Neural cell (in vitro differentiated cells): ENCODE results near the gene TMEM92. TPM values are rescaled to one million over a fixed set of nuclear protein-coding genes. Genes with fewer than 3 reads are reported as not detected.

ENCODE experiments used
- H2AFZ ChIP-seq: fragments of 200-600, 300-800 bp; sonication (generic), shearing (Covaris generic); 2 replicates; pipeline ENCODE4 v1.6.0; 2014; ENCODE audit warnings: low read depth, mild to moderate bottlenecking, antibody characterized with exemption, low read length, moderate library complexity
- H3F3A ChIP-seq: fragments of 200-600 bp; shearing (Covaris generic); 2 replicates; pipeline ENCODE4 v1.6.1; 2016; ENCODE audit warnings: mild to moderate bottlenecking, moderate library complexity, mixed read lengths, antibody characterized with exemption, low read length; ENCODE audit not compliant: insufficient read depth, poor library complexity, severe bottlenecking
- H3K27ac ChIP-seq: fragments of 200-600, 300-800 bp; sonication (generic), shearing (Covaris generic); 2 replicates; pipeline ENCODE4 v1.5.1; 2014; ENCODE audit warnings: mild to moderate bottlenecking, low read length, moderate library complexity
- H3K27me3 ChIP-seq: fragments of 300-800, 200-600 bp; sonication (generic), shearing (Covaris generic); 2 replicates; pipeline ENCODE4 v1.6.0; 2014; ENCODE audit warnings: mild to moderate bottlenecking, low read depth, low read length, moderate library complexity; ENCODE audit not compliant: insufficient read depth
- H3K36me3 ChIP-seq: fragments of 300-800, 200-600 bp; sonication (generic), shearing (Covaris generic); 2 replicates; pipeline ENCODE4 v1.5.1; 2014; ENCODE audit warnings: mild to moderate bottlenecking, antibody characterized with exemption, low read length, moderate library complexity; ENCODE audit not compliant: insufficient read depth
- H3K4me2 ChIP-seq: fragments of 300-800, 200-600 bp; sonication (generic), shearing (Covaris generic); 2 replicates; pipeline ENCODE4 v1.6.0; 2014; ENCODE audit warnings: mild to moderate bottlenecking, low read length
- H3K4me3 ChIP-seq: fragments of 300-800, 200-600 bp; sonication (generic), shearing (Covaris generic); 2 replicates; pipeline ENCODE4 v1.5.1; 2014; ENCODE audit warnings: mild to moderate bottlenecking, low read length, moderate library complexity
- H3K79me2 ChIP-seq: fragments of 200-600 bp; shearing (Covaris generic); replicated peaks from 2 replicates; pipeline ENCODE4 v1.6.0; 2014; ENCODE audit warnings: mild to moderate bottlenecking, low read length, moderate library complexity; ENCODE audit not compliant: insufficient read depth
- H3K9ac ChIP-seq: fragments of 300-800, 200-600 bp; sonication (generic), shearing (Covaris generic); 2 replicates; pipeline ENCODE4 v1.6.1; 2016; ENCODE audit warnings: mild to moderate bottlenecking, low read length, mixed read lengths
- H3K9me2 ChIP-seq: fragments of 200-600 bp; shearing (Covaris generic); 2 replicates; pipeline ENCODE4 v1.6.1; 2016; ENCODE audit warnings: mild to moderate bottlenecking, low read length, mixed read lengths; ENCODE audit not compliant: insufficient read depth
- H3K9me3 ChIP-seq: fragments of 200-600, 300-800 bp; sonication (generic), shearing (Covaris generic); 2 replicates; pipeline ENCODE4 v1.6.1; 2016; ENCODE audit warnings: mild to moderate bottlenecking, mixed run types, low read length, moderate library complexity, mixed read lengths
- H4K20me1 ChIP-seq: fragments of 200-600 bp; shearing (Covaris generic); 2 replicates; pipeline ENCODE4 v1.6.1; 2016; ENCODE audit warnings: mild to moderate bottlenecking, mixed run types; ENCODE audit not compliant: insufficient read depth
- EP300 ChIP-seq: fragments of 450-650 bp; conservative IDR thresholded peaks from 2 replicates; pipeline ENCODE4 v1.6.1; 2014; ENCODE audit warnings: antibody characterized with exemption, mild to moderate bottlenecking, moderate library complexity; ENCODE audit not compliant: poor library complexity, severe bottlenecking
- EZH2 ChIP-seq: fragments of 200-600, 300-800 bp; shearing (Covaris generic), sonication (generic); IDR thresholded peaks from 2 replicates; pipeline ENCODE4 v1.6.1; 2014; ENCODE audit warnings: antibody characterized with exemption, low read length, borderline replicate concordance, mild to moderate bottlenecking; ENCODE audit not compliant: insufficient read depth, poor library complexity, severe bottlenecking
- MXI1 ChIP-seq: fragments of 450-650 bp; conservative IDR thresholded peaks from 2 replicates; pipeline ENCODE4 v1.6.1; 2014; ENCODE audit warnings: antibody characterized with exemption, mild to moderate bottlenecking; ENCODE audit not compliant: poor library complexity, severe bottlenecking
- POLR2AphosphoS5 ChIP-seq: IDR thresholded peaks from 2 replicates; pipeline ENCODE4 v1.6.1; 2012
- RAD21 ChIP-seq: fragments of 450-650 bp; conservative IDR thresholded peaks from 2 replicates; pipeline ENCODE4 v1.6.1; 2014; ENCODE audit warnings: antibody characterized with exemption, mild to moderate bottlenecking, moderate library complexity
- REST ChIP-seq: IDR thresholded peaks from 2 replicates; pipeline ENCODE4 v1.6.1; 2012; ENCODE audit warnings: borderline replicate concordance
- SMC3 ChIP-seq: fragments of 450-650 bp; conservative IDR thresholded peaks from 2 replicates; pipeline ENCODE4 v1.6.1; 2014; ENCODE audit warnings: antibody characterized with exemption, mild to moderate bottlenecking, moderate library complexity; ENCODE audit not compliant: poor library complexity
- TAF1 ChIP-seq: IDR thresholded peaks from 2 replicates; pipeline ENCODE4 v1.6.1; 2012; ENCODE audit warnings: low read depth
- polyA plus RNA-seq: library from polyadenylated mRNA; depleted of rRNA; stranded (reverse); fragments of >200 nt; gene quantifications from 2 replicates; pipeline ENCODE4 v1.2.3, GENCODE V29; 2014
- TF ChIP-seq, protein P1 (sequence below): fragments of 450-650 bp; IDR thresholded peaks from 2 replicates; pipeline ENCODE4 v1.5.1; 2014; ENCODE audit warnings: antibody characterized with exemption, mild to moderate bottlenecking, moderate library complexity; ENCODE audit not compliant: poor library complexity, severe bottlenecking

The TMEM92 gene
- polyA plus RNA-seq, 1 donor from 2014 or later, result not detected

DNA sequence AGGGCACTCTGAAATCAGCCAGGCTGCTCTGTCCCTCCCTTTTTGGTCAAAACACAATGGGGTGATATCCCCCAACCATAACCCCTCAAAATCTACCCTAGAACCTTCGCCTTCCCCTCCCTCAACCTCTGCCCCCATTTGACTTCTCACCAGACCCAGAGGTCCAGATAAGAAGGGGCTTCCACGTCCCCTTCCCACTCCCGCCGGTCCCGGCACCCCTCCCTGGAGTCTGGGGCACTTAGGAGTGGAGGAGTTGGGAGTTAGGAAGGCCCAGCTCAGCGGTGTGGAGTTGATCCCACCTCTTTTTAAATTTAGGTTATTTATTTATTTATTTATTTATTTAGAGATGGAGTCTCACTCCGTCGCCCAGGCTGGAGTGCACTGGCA is 619 bp upstream of the TMEM92 start:
- no peaks in the 10 kb centered on the region for H3K9me3 ChIP-seq
- H3K36me3 ChIP-seq, result no peaks in the 10 kb centered on the region
- H3K9ac ChIP-seq, result no peak overlapping the region
- H3K4me2 ChIP-seq, result no peak overlapping the region
- H3K79me2 ChIP-seq, result no peaks in the 10 kb centered on the region
- no peak overlapping the region for H2AFZ ChIP-seq
- H3K27me3 ChIP-seq, result peaks cover 21% of the 10 kb centered on the region
- no peaks in the 10 kb centered on the region for H3K9me2 ChIP-seq
- no peak overlapping the region for H3K4me3 ChIP-seq
- TF ChIP-seq, protein P1, sequence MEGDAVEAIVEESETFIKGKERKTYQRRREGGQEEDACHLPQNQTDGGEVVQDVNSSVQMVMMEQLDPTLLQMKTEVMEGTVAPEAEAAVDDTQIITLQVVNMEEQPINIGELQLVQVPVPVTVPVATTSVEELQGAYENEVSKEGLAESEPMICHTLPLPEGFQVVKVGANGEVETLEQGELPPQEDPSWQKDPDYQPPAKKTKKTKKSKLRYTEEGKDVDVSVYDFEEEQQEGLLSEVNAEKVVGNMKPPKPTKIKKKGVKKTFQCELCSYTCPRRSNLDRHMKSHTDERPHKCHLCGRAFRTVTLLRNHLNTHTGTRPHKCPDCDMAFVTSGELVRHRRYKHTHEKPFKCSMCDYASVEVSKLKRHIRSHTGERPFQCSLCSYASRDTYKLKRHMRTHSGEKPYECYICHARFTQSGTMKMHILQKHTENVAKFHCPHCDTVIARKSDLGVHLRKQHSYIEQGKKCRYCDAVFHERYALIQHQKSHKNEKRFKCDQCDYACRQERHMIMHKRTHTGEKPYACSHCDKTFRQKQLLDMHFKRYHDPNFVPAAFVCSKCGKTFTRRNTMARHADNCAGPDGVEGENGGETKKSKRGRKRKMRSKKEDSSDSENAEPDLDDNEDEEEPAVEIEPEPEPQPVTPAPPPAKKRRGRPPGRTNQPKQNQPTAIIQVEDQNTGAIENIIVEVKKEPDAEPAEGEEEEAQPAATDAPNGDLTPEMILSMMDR, result no peak
- TF ChIP-seq MXI1 (no peak), EZH2 (no peak), RAD21 (no peak), EP300 (no peak), POLR2AphosphoS5 (no peak), TAF1 (no peak)
- H3K27ac ChIP-seq, result no peak overlapping the region
- no peaks in the 10 kb centered on the region for H4K20me1 ChIP-seq
- H3F3A ChIP-seq, result no peaks in the 10 kb centered on the region

GRCh38 chr17:50274897-50275221 is 593 bp downstream of the TMEM92 start:
- H3K27ac ChIP-seq, result no peak overlapping the region
- no peaks in the 10 kb centered on the region for H3K9me2 ChIP-seq
- TF ChIP-seq, protein P1, result no peak
- TF ChIP-seq SMC3, result no peak
- TF ChIP-seq EZH2, result no peak
- no peak for TF ChIP-seq RAD21
- TF ChIP-seq MXI1, result no peak
- no peak for TF ChIP-seq EP300
- no peak for TF ChIP-seq POLR2AphosphoS5
- TF ChIP-seq REST, result no peak
- TF ChIP-seq TAF1, result no peak
- no peaks in the 10 kb centered on the region for H3K79me2 ChIP-seq
- no peaks in the 10 kb centered on the region for H3F3A ChIP-seq
- no peaks in the 10 kb centered on the region for H3K36me3 ChIP-seq
- no peaks in the 10 kb centered on the region for H4K20me1 ChIP-seq
- no peaks in the 10 kb centered on the region for H3K9me3 ChIP-seq
- H3K9ac ChIP-seq, result no peak overlapping the region
- H3K4me2 ChIP-seq, result no peak overlapping the region
- no peak overlapping the region for H2AFZ ChIP-seq
- H3K27me3 ChIP-seq, result peaks cover 21% of the 10 kb centered on the region
- H3K4me3 ChIP-seq, result no peak overlapping the region
